Trophoblast cell (in vitro differentiated cells and primary cell): ENCODE measurements around the gene BAX.

Source experiments
- DNase-seq, 2 donors: peaks; one replicate each; pipeline ENCODE4 v3.0.0-alpha.2; 2016
- H2AFZ ChIP-seq: 2 replicates; pipeline ENCODE4 v1.6.1; 2013; ENCODE audit warnings: low read length, moderate library complexity, mild to moderate bottlenecking; ENCODE audit not compliant: insufficient read depth, poor library complexity
- H2AK5ac ChIP-seq: 2 replicates; pipeline ENCODE4 v1.6.1; 2013; ENCODE audit warnings: mild to moderate bottlenecking, low read length
- H2BK120ac ChIP-seq: 2 replicates; pipeline ENCODE4 v1.6.1; 2013; ENCODE audit warnings: low read length, mild to moderate bottlenecking, moderate library complexity; ENCODE audit not compliant: insufficient read depth, poor library complexity
- H2BK12ac ChIP-seq: 2 replicates; pipeline ENCODE4 v1.6.1; 2013; ENCODE audit warnings: mild to moderate bottlenecking, low read length, moderate library complexity
- H2BK5ac ChIP-seq: 2 replicates; pipeline ENCODE4 v1.6.1; 2013; ENCODE audit warnings: low read length, low read depth, moderate library complexity, mild to moderate bottlenecking; ENCODE audit not compliant: poor library complexity
- H3K14ac ChIP-seq: 2 replicates; pipeline ENCODE4 v1.6.1; 2013; ENCODE audit warnings: mild to moderate bottlenecking, low read length
- H3K18ac ChIP-seq: 2 replicates; pipeline ENCODE4 v1.6.1; 2013; ENCODE audit warnings: mild to moderate bottlenecking, low read length
- H3K23ac ChIP-seq: 2 replicates; pipeline ENCODE4 v1.6.1; 2013; ENCODE audit warnings: low read length
- H3K27ac ChIP-seq: 2 replicates; pipeline ENCODE4 v1.5.1; 2013; ENCODE audit warnings: low read depth, mild to moderate bottlenecking, inconsistent platforms, low read length, moderate library complexity
- H3K27me3 ChIP-seq: 2 replicates; pipeline ENCODE4 v1.6.1; 2013; ENCODE audit warnings: inconsistent platforms, mild to moderate bottlenecking, low read length, moderate library complexity; ENCODE audit not compliant: insufficient read depth
- H3K36me3 ChIP-seq, 2 experiments: 1 replicate in 1 of 2; 2 replicates in 1 of 2; pipeline ENCODE4 v1.6.1; 2013; ENCODE audit warnings: low read length in 2 of 2, mild to moderate bottlenecking in 2 of 2, moderate library complexity in 1 of 2; ENCODE audit not compliant: insufficient read depth in 2 of 2, control insufficient read depth in 1 of 2
- H3K4ac ChIP-seq: 2 replicates; pipeline ENCODE4 v1.6.1; 2013; ENCODE audit warnings: low read depth, mild to moderate bottlenecking, low read length, moderate library complexity
- H3K4me1 ChIP-seq, 2 experiments: 1 replicate in 1 of 2; 2 replicates in 1 of 2; pipeline ENCODE4 v1.6.1; 2013; ENCODE audit warnings: low read length in 2 of 2, mild to moderate bottlenecking in 2 of 2, moderate library complexity in 1 of 2; ENCODE audit not compliant: insufficient read depth in 2 of 2, control insufficient read depth in 1 of 2
- H3K4me2 ChIP-seq: 2 replicates; pipeline ENCODE4 v1.6.1; 2013; ENCODE audit warnings: inconsistent platforms, mild to moderate bottlenecking, low read length, moderate library complexity
- H3K4me3 ChIP-seq: 2 replicates; pipeline ENCODE4 v1.5.1; 2013; ENCODE audit warnings: mild to moderate bottlenecking, low read depth, low read length, inconsistent platforms
- H3K79me1 ChIP-seq: one replicate; pipeline ENCODE4 v1.6.1; 2013; ENCODE audit warnings: low read length
- H3K79me2 ChIP-seq: 2 replicates; pipeline ENCODE4 v1.6.1; 2013; ENCODE audit warnings: low read length, mild to moderate bottlenecking; ENCODE audit not compliant: control insufficient read depth, insufficient read depth, poor library complexity
- H3K9ac ChIP-seq: 2 replicates; pipeline ENCODE4 v1.6.1; 2013; ENCODE audit warnings: mild to moderate bottlenecking, low read length
- H3K9me3 ChIP-seq: 2 replicates; pipeline ENCODE4 v1.6.1; 2013; ENCODE audit warnings: low read depth, mild to moderate bottlenecking, control low read depth, inconsistent platforms, low read length; ENCODE audit not compliant: insufficient read depth
- H4K12ac ChIP-seq: 2 replicates; pipeline ENCODE4 v1.6.1; 2013; ENCODE audit warnings: low read depth, mild to moderate bottlenecking, low read length, moderate library complexity
- H4K8ac ChIP-seq: 2 replicates; pipeline ENCODE4 v1.6.1; 2013; ENCODE audit warnings: low read depth, mild to moderate bottlenecking, low read length, moderate library complexity
- H4K91ac ChIP-seq: one replicate; pipeline ENCODE4 v1.6.1; 2013; ENCODE audit warnings: low read depth, mild to moderate bottlenecking, low read length, moderate library complexity
- WGBS: extraction: QIAGEN DNeasy Blood & Tissue Kit; methylation state at CpG from one replicate; pipeline ENCODE4 v1.1.7; 2013; ENCODE audit warnings: missing lambda C conversion rate; ENCODE audit not compliant: insufficient read length, insufficient coverage; ENCODE audit errors: extremely low coverage; 5-methylcytosine and 5-hydroxymethylcytosine counted together

BAX gene

DNA sequence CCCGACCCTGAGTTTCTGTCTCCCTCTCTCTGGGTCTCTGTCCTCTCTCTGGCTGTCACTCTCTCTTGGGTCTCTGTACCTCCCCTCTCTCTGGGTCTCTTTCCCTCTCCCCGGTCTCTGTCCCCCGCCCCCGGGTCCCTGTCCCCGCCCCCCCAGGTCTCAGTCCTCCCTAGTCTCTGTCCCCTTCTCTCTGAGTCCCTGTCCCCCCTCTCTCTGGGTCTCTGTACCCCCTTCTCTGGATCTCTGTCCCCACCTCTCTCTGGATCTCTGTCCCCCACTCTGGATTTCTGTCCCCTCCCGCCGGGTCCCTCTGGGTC is 8.1 kb downstream of the BAX start:
- Histone ChIP-seq H3K27ac (peak overlapping the region; percentile 97), H3K9ac (no peak overlapping the region), H3K14ac (peak overlapping the region; percentile 29), H2BK12ac (peak overlapping the region; percentile 42), H3K23ac (no peak overlapping the region), H3K4ac (peak overlapping the region; percentile 30), H2BK5ac (peak overlapping the region; percentile 74), H3K79me1 (peaks cover 31% of the 10 kb centered on the region), H3K4me3 (no peak overlapping the region), H3K36me3 (peaks cover 15 to 26% of the 10 kb centered on the region in 2 experiments), H3K4me2 (no peak overlapping the region), H2AK5ac (peak overlapping the region; percentile 12), H2AFZ (no peak overlapping the region), H3K4me1 (peaks cover 25 to 29% of the 10 kb centered on the region in 2 experiments), H3K9me3 (no peaks in the 10 kb centered on the region), H2BK120ac (peak overlapping the region; percentile 2), H4K91ac (peak overlapping the region; percentile 99), H3K27me3 (no peaks in the 10 kb centered on the region), H4K8ac (peak overlapping the region; percentile 7), H3K18ac (peak overlapping the region; percentile 61), H4K12ac (peak overlapping the region; percentile 43), H3K79me2 (peaks cover 16% of the 10 kb centered on the region)
- DNase-seq, result no peak
- WGBS, result no CpG with 5 or more reads among the region's 7 CpGs

DNA sequence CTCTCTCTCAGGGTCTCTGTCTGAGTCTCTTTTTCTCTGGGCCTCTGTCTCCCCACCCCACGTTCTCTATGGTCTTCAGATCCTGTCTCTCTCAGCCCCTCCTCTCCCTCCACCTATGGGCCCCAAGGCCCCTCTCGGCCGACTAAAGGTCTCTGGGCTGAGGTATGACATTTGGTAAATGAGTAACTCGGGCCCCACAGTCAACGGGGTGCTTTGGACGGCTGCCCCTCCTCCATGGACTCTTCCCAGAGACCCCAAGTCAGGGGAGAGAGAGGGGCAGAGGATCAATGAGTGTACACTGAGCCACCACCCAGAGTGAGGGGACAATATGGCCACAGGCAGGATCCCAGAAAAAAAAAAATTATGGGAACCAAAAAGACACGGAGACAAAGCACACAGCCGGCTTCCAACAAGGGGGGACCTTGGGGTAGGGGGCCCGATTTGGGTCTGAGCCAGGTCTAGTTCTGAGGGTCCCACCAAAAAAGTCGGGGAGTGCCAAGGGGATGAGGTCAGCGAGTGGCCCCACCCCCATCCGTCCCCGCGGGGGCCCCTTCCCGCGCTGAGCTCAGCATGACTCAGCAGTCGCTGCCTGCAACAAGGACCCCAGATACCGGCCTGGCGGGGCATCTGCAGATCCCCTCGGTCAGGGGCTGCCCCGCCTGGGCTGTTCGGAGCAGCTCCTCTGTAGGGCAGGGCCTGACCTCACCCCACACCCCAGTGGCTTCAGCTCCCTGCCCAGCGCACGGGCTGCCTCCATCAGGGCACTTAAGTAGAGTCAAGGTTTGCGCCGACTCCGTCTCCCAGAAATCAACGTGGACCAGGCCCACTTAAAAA is 8.9 kb downstream of the BAX start:
- no peak overlapping the region for H3K23ac ChIP-seq
- peak overlapping the region; percentile 84 for H4K12ac ChIP-seq
- peak overlapping the region; percentile 93 for H2AK5ac ChIP-seq
- H2BK5ac ChIP-seq, result peak overlapping the region; percentile 78
- H2BK12ac ChIP-seq, result peak overlapping the region; percentile 91
- peak overlapping the region; percentile 48 for H3K4me2 ChIP-seq
- H2BK120ac ChIP-seq, result peak overlapping the region; percentile 97
- H3K4ac ChIP-seq, result peak overlapping the region; percentile 91
- peak overlapping the region; percentile 97 for H3K27ac ChIP-seq
- H4K91ac ChIP-seq, result peak overlapping the region; percentile 99
- no peak overlapping the region for H3K4me3 ChIP-seq
- peaks cover 25 to 29% of the 10 kb centered on the region in 2 experiments for H3K4me1 ChIP-seq
- H3K9me3 ChIP-seq, result no peaks in the 10 kb centered on the region
- peak overlapping the region; percentile 96 for H3K14ac ChIP-seq
- H3K18ac ChIP-seq, result peak overlapping the region; percentile 96
- peak overlapping the region; percentile 71 for H2AFZ ChIP-seq
- WGBS, result no CpG with 5 or more reads among the region's 28 CpGs
- H3K27me3 ChIP-seq, result no peaks in the 10 kb centered on the region
- H3K36me3 ChIP-seq, result peaks cover 16 to 24% of the 10 kb centered on the region in 2 experiments
- H3K79me1 ChIP-seq, result peaks cover 31% of the 10 kb centered on the region
- peaks cover 16% of the 10 kb centered on the region for H3K79me2 ChIP-seq
- H3K9ac ChIP-seq, result peak overlapping the region; percentile 20
- no peak for DNase-seq
- H4K8ac ChIP-seq, result peak overlapping the region; percentile 88

DNA sequence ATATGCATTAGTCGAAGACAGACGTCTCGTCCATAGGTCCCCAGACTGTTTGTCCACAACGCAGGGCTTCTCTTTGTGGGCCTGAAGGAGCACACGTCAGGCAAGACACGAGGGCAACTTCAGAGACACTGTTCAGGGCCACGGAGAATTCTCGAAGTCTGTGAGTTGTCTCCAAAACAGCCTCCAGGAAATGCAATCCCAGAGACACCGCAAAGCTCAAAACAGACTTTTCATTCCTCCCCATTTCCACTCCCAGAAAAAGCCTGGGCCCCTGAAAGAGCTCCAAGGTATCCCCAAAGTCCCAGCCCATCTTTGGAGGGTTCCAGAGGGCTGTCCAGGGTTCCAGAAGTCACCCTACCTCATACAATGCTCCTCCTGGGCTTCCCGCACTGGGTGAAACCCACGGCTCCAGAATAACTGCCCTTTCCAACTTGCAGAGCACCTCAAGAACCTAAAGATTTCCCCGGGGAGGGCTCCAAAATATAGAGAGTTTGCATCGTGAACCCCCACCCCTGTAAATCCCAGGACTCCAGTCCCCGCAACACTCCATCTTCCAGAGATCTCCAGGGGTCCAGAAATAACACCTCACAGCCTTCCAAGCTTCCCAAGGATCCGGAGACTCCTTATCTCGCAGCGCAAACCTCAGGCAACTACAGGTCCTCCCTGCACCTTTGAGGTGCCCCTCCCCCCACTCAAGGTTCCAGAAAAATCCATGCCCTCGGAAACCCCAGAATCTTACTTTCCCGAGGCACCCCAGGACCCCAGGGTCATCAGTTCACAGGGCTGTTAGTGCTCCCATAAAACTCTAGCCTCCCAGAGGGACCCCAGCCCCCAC is 9.7 kb downstream of the BAX start:
- peak overlapping the region; percentile 20 for H3K9ac ChIP-seq
- H3K23ac ChIP-seq, result no peak overlapping the region
- peak overlapping the region; percentile 48 for H3K4me2 ChIP-seq
- peak overlapping the region; percentile 97 for H3K27ac ChIP-seq
- peak overlapping the region; percentile 93 for H2AK5ac ChIP-seq
- peaks cover 24 to 31% of the 10 kb centered on the region in 2 experiments for H3K36me3 ChIP-seq
- H3K18ac ChIP-seq, result peak overlapping the region; percentile 95
- H4K91ac ChIP-seq, result peak overlapping the region; percentile 99
- H3K27me3 ChIP-seq, result no peaks in the 10 kb centered on the region
- no peaks in the 10 kb centered on the region for H3K9me3 ChIP-seq
- DNase-seq, result peak in 1 of 2 donors; percentile 39
- peak overlapping the region; percentile 67 for H2BK12ac ChIP-seq
- H3K14ac ChIP-seq, result peak overlapping the region; percentile 96
- no CpG with 5 or more reads among the region's 19 CpGs for WGBS
- H4K8ac ChIP-seq, result peak overlapping the region; percentile 88
- peak overlapping the region; percentile 78 for H2BK5ac ChIP-seq
- peaks cover 16% of the 10 kb centered on the region for H3K79me2 ChIP-seq
- H3K4ac ChIP-seq, result peak overlapping the region; percentile 91
- peak overlapping the region; percentile 71 for H2AFZ ChIP-seq
- H2BK120ac ChIP-seq, result peak overlapping the region; percentile 97
- H3K4me1 ChIP-seq, result peaks cover 25 to 29% of the 10 kb centered on the region in 2 experiments
- H4K12ac ChIP-seq, result peak overlapping the region; percentile 84
- H3K4me3 ChIP-seq, result no peak overlapping the region
- H3K79me1 ChIP-seq, result peaks cover 31% of the 10 kb centered on the region

DNA sequence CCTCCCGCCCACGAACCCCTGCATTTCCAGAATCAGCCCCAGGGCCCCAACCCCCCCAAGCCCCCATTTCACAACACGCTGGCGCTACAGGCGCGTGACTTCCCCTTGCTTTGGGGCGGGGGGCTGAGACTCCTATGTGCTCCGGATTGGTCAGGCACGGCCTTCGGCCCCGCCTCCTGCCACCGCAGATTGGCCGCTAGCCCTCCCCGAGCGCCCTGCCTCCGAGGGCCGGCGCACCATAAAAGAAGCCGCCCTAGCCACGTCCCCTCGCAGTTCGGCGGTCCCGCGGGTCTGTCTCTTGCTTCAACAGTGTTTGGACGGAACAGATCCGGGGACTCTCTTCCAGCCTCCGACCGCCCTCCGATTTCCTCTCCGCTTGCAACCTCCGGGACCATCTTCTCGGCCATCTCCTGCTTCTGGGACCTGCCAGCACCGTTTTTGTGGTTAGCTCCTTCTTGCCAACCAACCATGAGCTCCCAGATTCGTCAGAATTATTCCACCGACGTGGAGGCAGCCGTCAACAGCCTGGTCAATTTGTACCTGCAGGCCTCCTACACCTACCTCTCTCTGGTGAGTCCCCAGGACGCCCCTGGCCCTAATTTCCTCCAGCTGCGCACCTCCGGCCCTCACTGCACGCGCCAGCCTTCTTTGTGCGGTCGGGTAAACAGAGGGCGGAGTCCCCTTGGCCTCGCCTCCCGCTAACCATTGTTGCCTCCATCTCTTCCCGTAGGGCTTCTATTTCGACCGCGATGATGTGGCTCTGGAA is 10.5 kb downstream of the BAX start, which contains the start of gene FTL:
TSS of gene FTL (plus strand) at position 270 of the 766 bp plus-strand sequence. CDS start at position 469, 199 bp downstream.
- peaks cover 31 to 39% of the 10 kb centered on the region in 2 experiments for H3K36me3 ChIP-seq
- H3K23ac ChIP-seq, result no peak within 1 kb of the TSS
- peak; percentile 92 to 93 for DNase-seq
- no CpG with 5 or more reads among the region's 52 CpGs for WGBS
- peak within 1 kb of the TSS; percentile 99 for H4K91ac ChIP-seq
- H3K4me2 ChIP-seq, result peak within 1 kb of the TSS; percentile 82
- peak within 1 kb of the TSS; percentile 71 for H2AFZ ChIP-seq
- peak within 1 kb of the TSS; percentile 97 for H2BK120ac ChIP-seq
- H3K79me2 ChIP-seq, result peaks cover 16% of the 10 kb centered on the region
- peak within 1 kb of the TSS; percentile 97 for H3K27ac ChIP-seq
- no peaks in the 10 kb centered on the region for H3K9me3 ChIP-seq
- peak within 1 kb of the TSS; percentile 96 for H3K14ac ChIP-seq
- H3K4ac ChIP-seq, result peak within 1 kb of the TSS; percentile 91
- H2AK5ac ChIP-seq, result peak within 1 kb of the TSS; percentile 53
- H4K8ac ChIP-seq, result peak within 1 kb of the TSS; percentile 88
- peak within 1 kb of the TSS; percentile 67 for H2BK12ac ChIP-seq
- peak within 1 kb of the TSS; percentile 78 for H2BK5ac ChIP-seq
- H3K9ac ChIP-seq, result peak within 1 kb of the TSS; percentile 66
- H4K12ac ChIP-seq, result peak within 1 kb of the TSS; percentile 22
- H3K18ac ChIP-seq, result peak within 1 kb of the TSS; percentile 95
- H3K4me1 ChIP-seq, result peaks cover 25 to 29% of the 10 kb centered on the region in 2 experiments
- H3K4me3 ChIP-seq, result peak within 1 kb of the TSS; percentile 89
- H3K79me1 ChIP-seq, result peaks cover 31% of the 10 kb centered on the region
- no peaks in the 10 kb centered on the region for H3K27me3 ChIP-seq
